Ectodermal cell (in vitro differentiated cells): Measurements from ENCODE around the gene PPP1R7.

ENCODE experiments used
- H3K27ac ChIP-seq: 2 replicates; pipeline ENCODE4 v1.7.0; 2013; ENCODE audit warnings: mild to moderate bottlenecking, low read depth, low read length; ENCODE audit not compliant: insufficient read depth, poor library complexity, severe bottlenecking
- H3K27me3 ChIP-seq: 2 replicates; pipeline ENCODE4 v1.7.0; 2013; ENCODE audit warnings: mild to moderate bottlenecking, low read length; ENCODE audit not compliant: insufficient read depth, control insufficient read depth, poor library complexity, severe bottlenecking
- H3K36me3 ChIP-seq: one replicate; pipeline ENCODE4 v1.7.0; 2013; ENCODE audit warnings: low read length; ENCODE audit not compliant: control insufficient read depth, insufficient read depth
- H3K4me1 ChIP-seq: one replicate; pipeline ENCODE4 v1.7.0; 2013; ENCODE audit warnings: low read length; ENCODE audit not compliant: control insufficient read depth, insufficient read depth
- H3K4me3 ChIP-seq: 2 replicates; pipeline ENCODE4 v1.7.0; 2013; ENCODE audit warnings: low read depth, low read length, control low read depth; ENCODE audit not compliant: insufficient read depth
- H3K9me3 ChIP-seq: 2 replicates; pipeline ENCODE4 v1.7.0; 2013; ENCODE audit warnings: mild to moderate bottlenecking, low read length, moderate library complexity; ENCODE audit not compliant: control insufficient read depth
- WGBS, 2 experiments: methylation state at CpG; one replicate each; pipeline ENCODE4 v1.1.7; 2013; ENCODE audit warnings: missing lambda C conversion rate in 2 of 2; 5-methylcytosine and 5-hydroxymethylcytosine counted together

The PPP1R7 gene

DNA sequence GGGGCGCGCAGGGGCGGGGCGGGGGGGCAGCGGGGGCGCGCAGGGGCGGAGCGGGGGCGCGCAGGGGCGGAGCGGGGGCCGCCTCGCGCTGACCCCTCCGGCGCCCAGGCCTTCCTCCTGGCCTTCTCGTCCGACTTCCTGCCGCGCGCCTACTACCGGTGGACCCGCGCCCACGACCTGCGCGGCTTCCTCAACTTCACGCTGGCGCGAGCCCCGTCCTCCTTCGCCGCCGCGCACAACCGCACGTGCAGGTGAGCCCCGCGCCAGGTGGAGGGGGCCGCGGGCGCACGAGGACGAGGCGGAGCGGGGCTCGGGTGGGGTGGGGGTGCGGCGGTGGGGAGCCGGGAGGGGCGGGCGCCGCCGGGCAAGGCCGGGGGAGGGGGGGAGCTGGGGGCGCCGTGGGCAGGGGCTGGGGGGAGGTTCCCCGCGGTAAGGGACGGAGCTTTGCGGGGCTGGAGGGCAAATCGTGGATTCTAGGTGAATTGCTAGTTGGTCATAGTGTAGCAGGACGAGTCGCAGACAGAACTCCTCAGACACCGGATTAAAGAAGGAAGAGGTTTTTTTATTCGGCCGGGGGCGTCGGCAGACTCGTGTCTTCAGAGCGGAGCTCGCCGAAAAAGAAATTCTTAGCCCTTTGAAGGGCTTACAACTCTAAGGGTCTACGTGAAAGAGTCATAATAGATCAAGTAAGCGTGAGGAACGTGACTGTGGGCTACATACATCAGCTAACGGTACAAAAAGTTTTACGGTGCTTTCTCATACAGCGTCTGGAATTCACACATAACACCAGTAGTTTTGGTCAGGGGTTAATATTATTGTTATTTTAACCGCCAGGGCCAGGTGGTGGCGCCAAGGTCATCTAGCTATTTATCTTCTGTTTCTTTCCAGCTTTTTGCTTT lies 68.1 kb downstream of the PPP1R7 start:
- 1% methylated on average over 78 to 81 of the region's 83 CpGs for WGBS, 2 experiments
- H3K4me1 ChIP-seq: peaks cover 14% of the 10 kb centered on the region
- peaks cover 3% of the 10 kb centered on the region for H3K27me3 ChIP-seq
- H3K9me3 ChIP-seq: peaks cover 2% of the 10 kb centered on the region
- H3K4me3 ChIP-seq: peak overlapping the region; percentile 50
- no peaks in the 10 kb centered on the region for H3K36me3 ChIP-seq
- H3K27ac ChIP-seq: no peak overlapping the region

DNA sequence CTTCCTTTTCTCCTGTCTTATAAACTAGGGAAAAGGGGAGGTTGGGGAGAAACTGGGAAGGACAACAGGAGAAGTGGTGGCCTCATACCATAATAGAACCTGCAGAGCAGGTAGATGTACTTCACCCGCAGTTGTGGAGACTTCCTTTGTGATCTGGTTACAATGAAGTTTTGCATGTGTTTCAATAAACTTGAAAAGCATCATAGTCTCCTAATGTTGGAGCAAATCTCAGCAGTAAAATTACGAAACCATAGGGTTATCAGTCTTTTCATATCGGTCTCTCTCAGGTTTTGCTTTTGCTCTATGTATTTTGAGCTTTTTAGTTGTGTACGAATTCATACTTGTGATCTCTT lies 68.7 kb downstream of the PPP1R7 start:
- Histone ChIP-seq H3K36me3 (no peaks in the 10 kb centered on the region), H3K4me3 (peak overlapping the region; percentile 50), H3K9me3 (peaks cover 2% of the 10 kb centered on the region), H3K27ac (no peak overlapping the region), H3K4me1 (peaks cover 16% of the 10 kb centered on the region), H3K27me3 (peaks cover 3% of the 10 kb centered on the region)
- WGBS, 2 experiments: 63 to 65% methylated on average over 3 of the region's 4 CpGs

DNA sequence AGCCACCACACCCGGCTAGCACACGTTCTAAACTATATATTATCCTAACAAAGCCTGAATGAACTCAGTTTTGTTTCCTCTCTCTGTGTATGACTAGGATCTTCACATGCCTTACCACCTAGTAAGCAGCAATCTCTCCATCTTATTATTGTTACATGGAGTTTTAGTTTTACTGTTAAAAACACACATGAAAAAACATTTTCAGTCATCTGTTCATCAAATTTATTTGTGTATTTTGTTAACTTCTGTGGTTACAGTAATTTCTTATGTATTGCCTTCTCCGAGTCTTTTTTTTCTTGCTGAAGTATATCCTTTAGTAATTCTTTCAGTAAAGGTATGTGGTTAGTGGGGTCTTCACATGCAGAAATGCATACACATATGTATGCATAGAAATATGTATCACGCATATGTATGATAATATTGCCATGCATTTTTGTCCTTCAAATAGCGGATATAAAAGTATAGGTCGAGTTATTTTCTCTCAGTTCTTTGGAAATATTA lies 69.6 kb downstream of the PPP1R7 start:
- WGBS, 2 experiments: 90 to 94% methylated on average over 5 to 6 of the region's 6 CpGs
- Histone ChIP-seq H3K27ac (no peak overlapping the region), H3K9me3 (peaks cover 2% of the 10 kb centered on the region), H3K36me3 (no peaks in the 10 kb centered on the region), H3K4me3 (no peak overlapping the region), H3K27me3 (peaks cover 3% of the 10 kb centered on the region), H3K4me1 (peaks cover 21% of the 10 kb centered on the region)

DNA sequence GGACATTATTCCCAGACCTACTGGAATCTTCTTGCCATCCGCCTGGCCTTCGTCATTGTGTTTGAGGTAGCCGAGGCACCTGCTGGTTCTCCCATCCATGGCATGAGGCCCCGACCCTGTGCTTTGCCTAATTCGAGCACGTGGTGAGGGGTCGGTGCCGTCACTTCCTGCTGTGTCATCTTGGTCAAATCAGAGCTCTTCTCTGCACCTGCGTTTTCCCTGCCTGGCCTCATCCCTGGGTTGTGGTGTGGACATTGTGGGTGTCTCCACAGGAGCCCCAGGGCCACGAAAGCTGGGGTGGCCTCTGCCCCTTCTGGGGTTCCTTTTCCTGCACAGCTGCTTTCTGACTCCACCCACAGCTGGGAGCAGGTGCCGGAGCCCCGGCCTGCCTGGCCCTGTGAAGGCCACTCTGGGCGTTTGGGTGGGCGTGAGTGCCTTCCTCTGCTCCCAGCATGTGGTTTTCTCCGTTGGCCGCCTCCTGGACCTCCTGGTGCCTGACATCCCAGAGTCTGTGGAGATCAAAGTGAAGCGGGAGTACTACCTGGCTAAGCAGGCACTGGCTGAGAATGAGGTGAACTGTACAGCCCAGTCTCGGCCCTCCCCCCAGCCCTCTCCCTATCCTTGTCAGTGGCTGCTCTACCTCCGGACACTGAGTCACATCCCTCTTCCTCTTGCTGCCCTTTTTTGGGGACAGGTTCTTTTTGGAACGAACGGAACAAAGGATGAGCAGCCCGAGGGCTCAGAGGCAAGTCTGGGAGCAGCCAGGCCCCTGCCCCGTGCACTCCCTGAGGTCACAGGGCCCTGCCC lies 73.1 kb downstream of the PPP1R7 start:
- peaks cover 3% of the 10 kb centered on the region for H3K27me3 ChIP-seq
- H3K4me3 ChIP-seq: no peak overlapping the region
- WGBS, 2 experiments: 84% methylated on average over 23 of the region's 23 CpGs
- no peak overlapping the region for H3K27ac ChIP-seq
- peaks cover 7% of the 10 kb centered on the region for H3K4me1 ChIP-seq
- peaks cover 2% of the 10 kb centered on the region for H3K9me3 ChIP-seq
- peaks cover 4% of the 10 kb centered on the region for H3K36me3 ChIP-seq

DNA sequence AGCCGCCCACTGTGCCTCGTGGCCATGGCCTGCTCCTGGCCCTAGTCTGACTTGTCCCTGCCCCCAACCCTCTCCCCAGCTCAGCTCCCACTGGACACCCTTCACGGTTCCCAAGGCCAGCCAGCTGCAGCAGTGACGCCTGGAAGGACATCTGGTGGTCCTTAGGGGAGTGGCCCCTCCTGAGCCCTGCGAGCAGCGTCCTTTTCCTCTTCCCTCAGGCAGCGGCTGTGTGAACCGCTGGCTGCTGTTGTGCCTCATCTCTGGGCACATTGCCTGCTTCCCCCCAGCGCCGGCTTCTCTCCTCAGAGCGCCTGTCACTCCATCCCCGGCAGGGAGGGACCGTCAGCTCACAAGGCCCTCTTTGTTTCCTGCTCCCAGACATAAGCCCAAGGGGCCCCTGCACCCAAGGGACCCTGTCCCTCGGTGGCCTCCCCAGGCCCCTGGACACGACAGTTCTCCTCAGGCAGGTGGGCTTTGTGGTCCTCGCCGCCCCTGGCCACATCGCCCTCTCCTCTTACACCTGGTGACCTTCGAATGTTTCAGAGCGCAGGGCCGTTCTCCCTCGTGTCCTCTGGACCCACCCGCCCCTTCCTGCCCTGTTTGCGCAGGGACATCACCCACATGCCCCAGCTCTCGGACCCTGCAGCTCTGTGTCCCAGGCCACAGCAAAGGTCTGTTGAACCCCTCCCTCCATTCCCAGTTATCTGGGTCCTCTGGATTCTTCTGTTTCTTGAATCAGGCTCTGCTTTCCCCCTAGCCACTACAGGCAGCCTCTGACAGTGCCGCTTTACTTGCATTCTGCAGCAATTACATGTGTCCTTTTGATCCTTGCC lies 74.0 kb downstream of the PPP1R7 start:
- peaks cover 7% of the 10 kb centered on the region for H3K4me1 ChIP-seq
- peaks cover 2% of the 10 kb centered on the region for H3K9me3 ChIP-seq
- H3K36me3 ChIP-seq: peaks cover 8% of the 10 kb centered on the region
- 77 to 79% methylated on average over 26 of the region's 26 CpGs for WGBS, 2 experiments
- H3K27me3 ChIP-seq: no peaks in the 10 kb centered on the region
- no peak overlapping the region for H3K27ac ChIP-seq
- no peak overlapping the region for H3K4me3 ChIP-seq

DNA sequence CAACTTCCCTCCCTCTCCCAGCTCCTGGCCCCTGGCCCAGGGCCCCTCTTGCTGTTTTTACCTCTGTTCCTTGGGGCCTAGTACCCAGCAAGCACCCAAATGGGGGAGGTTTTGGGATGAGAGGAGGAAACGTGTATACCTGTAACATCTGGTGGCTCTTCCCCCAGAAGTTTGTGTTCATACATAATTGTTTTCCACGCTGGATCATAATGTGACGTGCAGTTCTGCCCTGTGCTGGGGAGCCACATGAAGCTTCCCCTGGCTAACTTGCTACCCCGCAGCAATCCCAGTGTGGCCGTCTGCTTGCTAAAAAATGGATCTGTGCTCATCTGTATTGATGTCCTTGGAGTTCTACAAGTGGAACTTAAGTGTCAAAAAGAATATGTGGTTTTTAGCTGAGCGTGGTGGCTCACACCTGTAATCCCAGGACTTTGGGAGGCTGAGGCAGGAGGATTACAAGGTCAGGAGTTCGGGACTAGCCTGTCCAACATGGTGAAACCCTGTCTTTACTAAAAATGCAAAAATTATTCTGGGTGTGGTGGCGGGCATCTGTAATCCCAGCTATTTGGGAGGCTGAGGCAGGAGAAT lies 74.7 kb downstream of the PPP1R7 start:
- Histone ChIP-seq H3K36me3 (peaks cover 12% of the 10 kb centered on the region), H3K9me3 (no peaks in the 10 kb centered on the region), H3K27me3 (no peaks in the 10 kb centered on the region), H3K4me3 (no peak overlapping the region), H3K4me1 (peaks cover 7% of the 10 kb centered on the region), H3K27ac (no peak overlapping the region)
- WGBS, 2 experiments: 89 to 91% methylated on average over 8 of the region's 8 CpGs

DNA sequence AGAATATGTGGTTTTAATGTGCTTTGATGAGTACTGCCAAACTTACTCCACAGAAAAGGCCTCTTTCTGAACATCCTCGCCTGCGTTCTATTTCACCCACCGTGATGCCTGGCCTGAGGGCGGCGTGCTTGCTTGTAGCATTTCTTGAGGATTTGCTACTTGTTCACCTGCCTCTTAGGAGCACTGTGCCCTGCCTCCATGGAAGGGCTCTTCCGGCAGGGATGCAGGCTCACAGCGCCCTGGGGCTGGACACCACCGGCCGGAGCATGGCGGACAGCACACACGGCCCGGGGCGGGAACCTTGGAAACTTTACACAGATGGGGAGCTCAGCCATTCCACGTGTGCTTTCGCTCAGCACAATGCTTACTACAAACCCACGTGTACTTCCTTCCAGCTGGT lies 75.3 kb downstream of the PPP1R7 start:
- Histone ChIP-seq H3K4me1 (peaks cover 7% of the 10 kb centered on the region), H3K27ac (no peak overlapping the region), H3K27me3 (no peaks in the 10 kb centered on the region), H3K9me3 (no peaks in the 10 kb centered on the region), H3K4me3 (no peak overlapping the region), H3K36me3 (peaks cover 18% of the 10 kb centered on the region)
- 92 to 95% methylated on average over 16 of the region's 16 CpGs for WGBS, 2 experiments

DNA sequence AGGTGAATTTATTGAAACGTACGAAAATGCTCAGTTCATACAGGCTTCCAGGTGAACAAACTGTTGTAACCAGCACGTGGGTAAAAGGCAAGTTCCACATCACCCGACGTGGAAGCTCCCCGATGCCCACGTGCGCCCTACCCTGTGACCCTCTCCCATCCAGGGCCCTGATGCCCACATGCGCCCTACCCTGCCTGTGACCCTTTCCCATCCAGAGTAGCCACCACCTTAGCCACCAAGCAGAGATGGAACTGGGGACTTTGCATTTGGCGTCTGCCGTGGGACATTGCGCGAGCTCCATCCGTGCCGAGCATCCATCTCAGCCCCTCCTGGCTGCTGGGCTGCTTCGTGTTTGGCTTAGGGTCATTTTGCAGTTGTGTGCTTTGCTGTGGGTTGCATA lies 75.7 kb downstream of the PPP1R7 start:
- Histone ChIP-seq H3K36me3 (peaks cover 21% of the 10 kb centered on the region), H3K9me3 (no peaks in the 10 kb centered on the region), H3K27ac (no peak overlapping the region), H3K4me3 (no peak overlapping the region), H3K27me3 (no peaks in the 10 kb centered on the region), H3K4me1 (peaks cover 7% of the 10 kb centered on the region)
- WGBS, 2 experiments: 95 to 97% methylated on average over 16 of the region's 16 CpGs

DNA sequence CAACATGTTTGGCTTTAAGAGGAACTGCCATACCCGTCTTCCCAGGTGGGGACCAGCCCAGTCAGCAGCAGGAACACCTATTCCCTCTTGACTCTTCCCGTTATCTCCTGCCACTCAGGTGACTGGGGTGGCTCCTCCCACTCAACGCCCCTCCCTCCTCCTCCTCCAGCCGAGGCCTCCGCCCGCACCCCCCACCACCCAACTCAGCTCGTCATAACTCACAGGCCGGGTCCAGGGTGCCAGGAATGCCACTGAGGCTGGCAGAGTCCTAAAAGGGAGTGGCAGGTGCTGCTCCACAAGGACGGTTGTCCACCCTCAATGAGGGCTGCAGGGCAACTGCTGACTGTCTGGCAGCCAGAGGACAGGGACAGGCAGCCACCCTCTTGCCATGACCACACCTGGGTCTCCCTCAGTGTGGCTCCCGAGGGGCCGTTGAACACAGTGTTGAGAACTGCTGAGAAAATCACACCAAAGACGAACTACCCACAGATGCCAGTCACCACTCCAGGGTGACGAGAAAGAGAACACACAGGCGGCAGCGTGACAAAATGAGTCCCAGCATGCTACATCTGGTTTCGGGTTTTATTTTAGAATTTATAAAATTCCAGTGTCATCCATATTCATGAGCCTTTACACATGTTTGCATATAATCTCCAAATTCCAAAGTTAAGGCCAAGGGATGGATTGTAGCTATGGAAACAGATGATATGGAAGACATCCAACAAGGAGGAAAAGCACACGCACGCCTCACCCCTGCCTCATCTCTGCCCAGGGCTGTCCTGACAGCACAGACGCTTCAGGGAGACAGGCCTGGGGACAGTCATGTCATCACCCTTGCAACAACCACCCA lies 76.7 kb downstream of the PPP1R7 start:
- Histone ChIP-seq H3K4me1 (peaks cover 7% of the 10 kb centered on the region), H3K4me3 (no peak overlapping the region), H3K9me3 (no peaks in the 10 kb centered on the region), H3K36me3 (peaks cover 21% of the 10 kb centered on the region), H3K27ac (no peak overlapping the region), H3K27me3 (no peaks in the 10 kb centered on the region)
- WGBS, 2 experiments: 93% methylated on average over 19 of the region's 19 CpGs
